HS-5 (cell line): ENCODE measurements around the gene BSG.
"Not testable (repeated sequence)": the region's sequence is repeated elsewhere in the genome, so short reads cannot be mapped to it uniquely, and the experiment has no call there.

Experiments used
- DNase-seq: peaks from one replicate; pipeline ENCODE4 v3.0.0-alpha.2; 2012; ENCODE audit warnings: low read depth

BSG gene

DNA sequence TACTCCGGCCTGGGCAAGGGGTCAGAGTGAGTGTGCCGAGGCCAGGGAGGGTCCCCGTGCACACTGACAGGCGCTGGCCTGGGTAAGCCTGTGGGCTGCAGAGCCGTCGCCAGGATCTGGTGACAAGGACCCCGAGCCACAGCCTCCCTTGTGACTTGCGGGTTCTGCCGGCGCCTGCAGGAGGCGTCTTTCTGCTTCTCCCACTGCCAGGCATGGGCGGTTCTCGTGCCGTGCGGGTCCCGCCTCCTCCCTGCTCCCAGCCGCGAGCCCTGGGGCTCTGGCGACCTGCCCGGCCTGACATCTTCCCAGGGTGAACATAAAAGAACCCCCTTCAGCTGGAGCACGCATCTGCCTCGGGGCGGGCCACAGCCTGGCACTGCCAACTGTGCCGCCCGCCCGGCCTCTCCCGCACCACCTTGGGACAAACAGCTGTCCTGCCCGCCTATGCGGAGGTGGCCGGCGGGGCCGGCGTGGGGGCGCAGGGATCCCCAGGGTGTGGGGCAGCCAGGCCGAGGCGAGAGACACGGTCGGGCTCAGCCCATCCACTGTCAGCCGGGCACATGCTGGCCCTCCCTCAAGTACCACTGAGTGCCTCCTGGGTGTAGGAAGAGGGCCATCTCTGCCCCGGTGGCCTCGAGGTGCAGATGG lies 15.8 kb downstream of the BSG start:
- no peak for DNase-seq

DNA sequence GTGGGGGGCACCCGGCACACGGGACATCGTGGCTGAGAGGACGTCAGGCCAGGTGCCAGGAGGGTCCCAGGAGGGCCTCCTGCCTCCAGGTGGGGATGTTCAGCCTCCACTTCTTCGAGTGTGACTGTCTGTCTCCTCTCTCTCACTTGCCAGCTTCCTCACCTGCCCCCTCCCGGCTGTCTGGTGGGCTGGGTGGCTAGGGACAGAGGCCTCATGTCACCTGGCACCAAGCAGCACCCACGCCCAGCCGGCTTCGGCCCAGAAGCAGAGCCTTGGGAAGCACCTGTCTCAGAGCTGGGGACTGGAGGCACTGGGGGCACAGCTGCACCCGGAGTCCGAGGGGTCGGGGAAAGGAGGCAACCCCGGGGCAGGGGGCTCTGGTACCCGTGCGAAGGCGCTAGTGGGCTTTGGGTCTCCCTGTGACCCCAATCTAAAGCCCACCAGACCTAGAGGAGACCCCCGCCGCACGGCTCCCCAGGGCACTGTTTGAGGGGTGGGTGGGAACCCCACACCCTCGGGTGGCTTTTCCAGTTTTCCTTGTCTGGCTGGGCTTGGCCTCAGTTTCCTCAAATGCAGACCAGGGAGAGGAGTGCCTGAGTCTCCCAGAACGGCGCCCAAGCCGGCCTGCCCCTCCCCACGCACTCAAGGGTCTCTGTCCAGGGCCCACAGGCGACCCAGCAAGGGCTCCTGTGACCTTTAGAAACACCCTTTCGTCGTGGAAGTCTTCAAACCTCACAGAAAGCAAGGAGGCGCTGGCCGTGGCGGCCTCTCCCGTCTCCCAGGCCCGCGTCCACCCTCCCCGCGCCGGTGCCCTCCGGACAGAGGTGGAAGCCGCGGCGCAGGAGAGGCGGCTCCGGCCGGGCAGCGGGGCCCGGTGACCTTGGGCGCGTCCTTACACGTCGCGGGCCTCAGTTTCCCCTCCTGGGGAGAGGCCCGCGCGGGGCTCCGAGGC lies 16.6 kb downstream of the BSG start:
- DNase-seq: no peak

DNA sequence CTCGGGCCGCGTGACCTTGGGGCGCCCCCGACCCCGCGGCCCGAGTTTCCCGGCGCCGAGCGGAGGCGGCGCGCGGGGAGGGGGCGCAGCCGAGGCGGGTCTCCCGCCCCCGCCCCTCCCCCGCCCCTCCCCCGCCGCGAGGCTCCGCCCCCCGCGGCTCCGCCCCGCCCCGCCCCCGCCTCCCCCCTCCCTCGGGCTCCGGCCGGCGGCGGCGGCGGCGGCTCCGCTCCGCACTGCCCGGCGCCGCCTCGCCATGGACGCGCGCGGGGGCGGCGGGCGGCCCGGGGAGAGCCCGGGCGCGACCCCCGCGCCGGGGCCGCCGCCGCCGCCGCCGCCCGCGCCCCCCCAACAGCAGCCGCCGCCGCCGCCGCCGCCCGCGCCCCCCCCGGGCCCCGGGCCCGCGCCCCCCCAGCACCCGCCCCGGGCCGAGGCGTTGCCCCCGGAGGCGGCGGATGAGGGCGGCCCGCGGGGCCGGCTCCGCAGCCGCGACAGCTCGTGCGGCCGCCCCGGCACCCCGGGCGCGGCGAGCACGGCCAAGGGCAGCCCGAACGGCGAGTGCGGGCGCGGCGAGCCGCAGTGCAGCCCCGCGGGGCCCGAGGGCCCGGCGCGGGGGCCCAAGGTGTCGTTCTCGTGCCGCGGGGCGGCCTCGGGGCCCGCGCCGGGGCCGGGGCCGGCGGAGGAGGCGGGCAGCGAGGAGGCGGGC lies 17.4 kb downstream of the BSG start, which contains the start of gene HCN2:
Gene HCN2 (plus strand): TSS at position 189 of the 703 bp plus-strand sequence. CDS start 65 bp downstream, at position 254.
- no peak for DNase-seq

DNA sequence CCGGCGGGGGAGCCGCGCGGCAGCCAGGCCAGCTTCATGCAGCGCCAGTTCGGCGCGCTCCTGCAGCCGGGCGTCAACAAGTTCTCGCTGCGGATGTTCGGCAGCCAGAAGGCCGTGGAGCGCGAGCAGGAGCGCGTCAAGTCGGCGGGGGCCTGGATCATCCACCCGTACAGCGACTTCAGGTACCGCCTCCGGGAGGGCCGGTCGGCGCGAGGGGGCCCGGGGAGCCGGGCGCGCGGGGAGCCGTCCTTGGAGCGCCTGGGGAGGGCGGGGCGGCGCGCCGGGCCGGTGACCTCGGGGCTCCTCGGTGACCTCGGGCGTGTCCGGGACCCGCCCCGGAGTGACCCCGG lies 18.0 kb downstream of the BSG start:
- no peak for DNase-seq

DNA sequence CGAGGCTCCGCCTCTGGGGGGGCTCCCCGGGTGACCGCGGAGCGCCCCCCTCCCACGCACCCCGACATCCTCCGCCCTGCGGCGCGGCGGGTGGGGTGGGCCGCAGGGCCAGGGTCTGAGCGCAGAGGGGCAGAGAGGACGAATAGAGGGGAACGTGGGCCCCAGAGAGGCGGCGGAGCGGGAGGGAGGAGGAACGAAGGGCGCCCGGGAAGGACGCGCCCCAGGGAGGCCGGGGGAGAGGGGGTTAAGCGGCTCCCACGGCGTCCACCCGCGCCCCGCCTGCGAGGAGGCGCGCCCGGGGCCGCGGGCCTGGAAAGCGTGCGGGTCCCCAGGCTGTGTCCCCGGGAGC lies 18.3 kb downstream of the BSG start:
- DNase-seq: no peak

DNA sequence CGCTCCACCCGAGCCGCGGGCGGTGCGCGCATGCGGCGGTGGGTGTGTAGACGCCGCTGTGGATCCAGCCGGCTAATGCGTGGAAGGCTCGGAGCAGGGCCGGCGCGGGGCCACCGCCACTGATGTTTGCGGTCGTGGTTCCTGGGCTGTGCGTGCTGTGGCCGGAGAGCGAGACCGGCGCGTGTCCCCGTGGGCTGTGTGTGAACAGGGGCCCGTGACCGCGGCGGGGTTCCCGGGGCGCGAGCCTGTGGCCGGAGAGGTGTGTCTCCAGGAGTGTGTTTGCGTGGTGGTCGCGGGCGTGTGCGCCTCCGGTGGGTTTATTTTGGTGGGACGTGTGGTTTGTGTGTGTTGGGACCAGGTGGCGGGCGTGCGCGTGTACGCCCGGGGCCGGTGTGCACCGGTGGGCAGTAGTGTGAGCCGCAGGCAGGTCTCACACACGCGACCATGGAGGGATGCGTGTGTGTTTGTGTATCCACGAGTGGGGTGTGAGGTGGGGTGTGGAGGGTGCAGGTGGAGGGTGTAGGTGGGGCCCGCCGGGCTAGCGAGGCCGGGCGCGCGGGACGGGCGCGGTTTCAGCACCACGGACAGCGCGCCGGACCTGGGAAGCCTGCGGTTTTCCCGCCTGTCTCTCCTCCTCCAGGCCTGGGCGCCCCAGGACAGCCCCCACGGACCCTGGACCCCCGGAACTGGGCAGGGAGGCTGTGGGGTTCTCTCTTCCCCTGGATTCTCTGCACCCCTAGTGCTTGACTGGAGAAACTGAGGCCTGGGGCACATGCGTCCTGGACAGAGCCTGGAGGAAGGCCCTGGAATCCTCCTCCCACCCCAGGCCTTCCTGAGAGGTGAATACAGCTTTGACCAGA lies 18.9 kb downstream of the BSG start:
- DNase-seq: no peak

DNA sequence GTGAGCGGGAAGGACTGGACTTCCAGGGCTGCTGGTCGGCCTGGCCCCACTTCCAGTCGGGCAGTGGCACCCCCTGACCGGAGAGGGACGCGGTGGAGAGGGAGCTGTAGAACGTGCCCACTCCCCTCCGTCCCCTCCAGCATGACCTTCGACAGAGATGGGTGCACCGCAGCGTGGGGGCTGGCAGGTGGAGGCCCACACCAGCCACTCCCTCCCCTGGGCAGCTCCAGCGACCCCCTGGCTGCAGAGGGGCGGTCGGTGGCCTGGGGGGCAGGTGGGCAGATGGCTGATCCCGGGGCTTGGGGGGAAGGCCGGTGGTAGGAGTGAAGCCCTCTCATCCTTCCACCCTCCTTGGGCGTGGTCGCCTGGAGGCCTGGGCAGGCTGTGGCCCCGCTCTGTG lies 19.7 kb downstream of the BSG start:
- no peak for DNase-seq

DNA sequence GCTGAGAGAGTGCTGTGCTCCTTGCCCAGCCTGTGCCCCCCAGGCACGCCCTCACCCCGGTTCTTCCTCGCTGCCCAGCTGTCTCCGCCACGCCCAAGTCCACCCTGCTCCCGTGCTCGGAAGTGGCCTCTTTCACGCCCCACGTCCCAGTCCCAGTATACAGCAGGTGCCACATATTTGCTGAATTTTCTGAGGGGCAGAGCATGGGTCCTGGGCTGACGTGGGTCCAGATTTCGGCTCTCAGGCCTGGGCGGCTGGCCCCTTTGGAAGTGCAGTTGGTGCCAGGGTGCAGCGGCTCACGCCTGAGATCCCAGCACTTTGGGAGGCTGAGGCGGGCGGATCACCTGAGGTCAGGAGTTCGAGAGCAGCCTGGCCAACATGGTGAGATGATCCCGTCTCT lies 20.7 kb downstream of the BSG start:
- no peak for DNase-seq

DNA sequence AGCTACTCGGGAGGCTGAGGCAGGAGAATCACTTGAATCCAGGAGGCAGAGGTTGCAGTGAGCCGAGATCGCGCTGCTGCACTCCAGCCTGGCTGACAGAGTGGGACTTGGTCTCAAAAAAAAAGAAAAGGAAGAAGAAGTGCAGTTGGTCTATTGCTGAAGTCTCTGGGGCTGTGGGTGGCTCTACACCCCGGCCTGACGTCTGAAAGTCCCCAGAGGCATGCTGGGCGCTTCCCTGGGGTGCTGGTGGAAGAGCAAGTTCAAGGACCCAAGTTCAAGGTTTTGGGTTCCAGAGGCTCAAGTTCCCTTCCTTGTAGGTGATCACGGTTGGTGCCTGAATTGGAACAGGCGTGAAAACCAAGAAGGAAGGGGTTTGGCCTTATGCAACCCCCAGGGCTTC lies 21.1 kb downstream of the BSG start:
- DNase-seq: no peak

DNA sequence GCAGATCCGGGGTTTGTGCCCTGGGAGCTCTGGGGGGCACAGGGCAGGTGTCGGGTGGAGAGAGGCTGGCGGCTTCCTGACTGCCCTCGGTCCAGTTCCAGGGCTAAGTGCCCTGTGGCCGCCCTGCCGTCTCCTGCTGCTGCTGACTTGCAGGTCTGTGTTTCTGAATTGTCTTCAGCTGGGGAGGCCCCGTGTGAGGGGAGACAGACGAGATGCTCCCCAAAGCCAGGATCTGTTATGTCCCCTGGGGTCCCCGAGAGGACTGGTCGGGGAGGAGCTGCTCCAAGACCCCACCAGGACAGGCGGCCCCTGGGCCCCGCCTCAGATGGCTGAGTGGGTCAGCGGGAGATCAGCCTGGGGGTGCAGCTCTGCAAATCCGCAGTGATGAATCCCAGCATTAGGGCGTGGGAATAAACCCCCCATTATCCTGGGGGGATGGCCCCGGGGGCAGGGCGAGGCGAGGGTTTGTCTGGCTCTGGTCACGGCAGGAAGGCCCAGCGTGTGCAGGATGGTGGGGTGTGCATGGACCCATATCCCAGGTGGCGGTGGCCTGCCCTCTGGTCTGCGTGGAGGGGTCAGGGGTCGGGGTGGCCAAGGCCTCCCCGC lies 22.0 kb downstream of the BSG start:
- DNase-seq: no peak

DNA sequence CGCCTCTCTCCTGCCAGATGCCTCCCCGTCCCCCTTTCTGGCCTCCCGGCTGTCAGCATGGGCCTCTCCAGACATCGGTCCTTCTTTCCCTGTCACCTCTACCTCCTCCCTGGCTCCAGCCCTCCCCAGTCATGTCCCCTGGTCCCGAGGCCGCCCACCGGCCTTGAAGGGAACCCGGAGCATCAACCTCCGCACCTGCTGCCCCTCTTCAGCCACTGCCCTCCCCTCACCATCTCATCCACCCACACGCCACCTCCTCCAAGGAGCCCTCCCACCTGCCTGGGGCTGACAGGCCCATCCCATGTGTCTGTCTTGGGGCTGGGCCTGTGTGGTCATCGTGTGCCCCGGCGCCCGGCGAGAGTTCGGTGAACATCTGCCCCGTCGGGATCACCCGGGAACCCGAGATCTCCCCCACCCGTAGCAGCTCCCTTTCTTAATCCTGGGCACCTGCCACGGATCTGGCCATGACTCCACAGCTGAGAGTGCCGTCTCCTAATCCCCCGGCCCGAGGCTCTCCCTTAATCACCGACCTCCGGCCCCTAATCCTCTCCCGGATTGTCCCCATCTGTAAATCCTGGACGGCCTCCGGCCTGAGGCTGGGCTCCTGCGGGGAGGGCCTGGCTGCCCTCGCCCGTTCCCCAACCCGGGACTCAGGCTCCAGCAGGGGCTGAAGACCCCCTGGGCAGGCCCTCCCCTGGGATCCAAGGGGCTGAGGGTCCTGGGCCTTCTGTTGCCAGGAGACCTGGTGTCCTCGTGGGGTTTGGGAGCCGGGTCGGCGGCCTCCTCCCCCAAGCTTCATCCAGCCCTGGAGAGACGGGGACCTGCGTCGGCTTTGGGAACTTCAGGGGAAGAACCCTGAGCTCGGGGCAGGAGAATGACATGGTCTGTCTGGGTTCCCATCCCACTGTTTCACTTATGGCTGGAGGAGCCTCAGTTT lies 23.2 kb downstream of the BSG start:
- no peak for DNase-seq

DNA sequence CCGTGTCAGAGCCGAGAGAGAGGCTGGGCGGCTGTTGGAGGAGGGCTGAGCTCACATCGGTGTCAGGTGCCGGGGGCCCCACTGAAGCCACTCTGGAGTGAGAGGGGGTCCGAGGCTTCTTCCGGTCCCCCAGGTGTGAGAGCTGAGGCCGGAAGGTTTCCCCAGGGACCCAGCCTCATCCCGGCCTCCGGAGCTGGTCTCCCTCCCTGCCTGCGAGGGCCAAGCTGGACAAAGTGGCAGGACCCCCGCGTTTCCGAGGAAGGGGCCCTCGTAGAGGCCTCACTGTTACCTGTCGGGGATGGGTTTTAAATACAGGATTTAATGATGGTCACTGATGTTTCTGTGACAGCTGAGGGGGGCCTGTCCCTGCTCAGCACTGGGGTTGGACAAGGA lies 23.9 kb downstream of the BSG start:
- DNase-seq: no peak

DNA sequence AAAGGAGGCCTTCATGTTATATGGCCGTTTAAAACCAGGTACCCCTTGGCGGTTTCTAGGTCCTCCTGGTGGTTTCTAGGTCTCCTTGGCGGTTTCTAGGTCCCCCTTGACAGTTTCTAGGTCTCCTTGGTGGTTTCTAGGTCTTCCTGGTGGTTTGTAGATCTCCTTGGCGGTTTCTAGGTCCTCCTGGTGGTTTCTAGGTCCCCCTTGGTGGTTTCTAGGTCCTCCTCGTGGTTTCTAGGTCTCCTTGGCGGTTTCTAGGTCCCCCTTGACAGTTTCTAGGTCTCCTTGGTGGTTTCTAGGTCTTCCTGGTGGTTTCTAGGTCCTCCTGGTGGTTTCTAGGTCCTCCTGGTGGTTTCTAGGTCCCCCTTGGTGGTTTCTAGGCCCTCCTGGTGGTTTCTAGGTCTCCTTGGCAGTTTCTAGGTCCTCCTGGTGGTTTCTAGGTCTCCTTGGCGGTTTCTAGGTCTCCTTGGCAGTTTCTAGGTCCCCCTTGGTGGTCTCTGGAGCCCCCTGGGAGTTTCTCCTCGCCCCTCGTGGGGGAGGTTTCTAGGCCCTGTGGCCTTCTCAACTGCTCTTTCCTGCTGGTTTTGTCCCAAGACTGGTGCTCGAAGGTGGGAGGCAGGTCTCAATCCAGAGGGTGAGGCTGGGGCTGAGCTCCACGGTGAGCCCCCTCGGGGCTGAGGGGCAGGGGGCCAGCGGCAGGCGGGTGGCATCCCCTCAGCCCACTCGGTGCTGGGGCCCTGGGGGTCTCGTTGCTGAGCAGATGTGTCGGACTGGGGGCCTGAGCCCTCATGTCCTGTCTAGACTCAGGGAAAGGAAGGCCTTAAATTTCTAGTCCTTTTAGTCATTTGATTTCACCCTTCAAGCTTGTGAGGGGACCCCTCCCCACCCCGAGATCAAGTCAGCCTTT lies 25.3 kb downstream of the BSG start:
- no peak for DNase-seq

DNA sequence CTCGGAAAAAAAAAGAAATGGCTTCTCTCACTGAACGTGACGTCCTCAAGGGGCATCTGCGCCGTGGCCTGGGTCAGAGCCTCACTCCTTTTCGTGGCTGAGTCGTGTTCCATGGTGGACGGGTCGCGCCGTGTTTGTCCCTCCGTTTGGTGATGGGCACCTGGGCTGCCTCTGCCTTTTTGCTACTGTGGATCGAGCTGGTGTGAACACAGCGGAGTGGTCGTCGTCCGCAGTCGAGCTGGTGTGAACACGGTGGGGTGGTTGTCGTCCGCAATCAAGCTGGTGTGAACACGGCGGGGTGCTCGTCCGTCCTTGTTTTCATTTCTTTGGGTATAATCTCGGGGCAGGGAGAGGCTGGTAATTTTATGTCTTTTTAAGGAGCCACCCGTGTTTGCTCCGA lies 28.9 kb downstream of the BSG start:
- no peak for DNase-seq

DNA sequence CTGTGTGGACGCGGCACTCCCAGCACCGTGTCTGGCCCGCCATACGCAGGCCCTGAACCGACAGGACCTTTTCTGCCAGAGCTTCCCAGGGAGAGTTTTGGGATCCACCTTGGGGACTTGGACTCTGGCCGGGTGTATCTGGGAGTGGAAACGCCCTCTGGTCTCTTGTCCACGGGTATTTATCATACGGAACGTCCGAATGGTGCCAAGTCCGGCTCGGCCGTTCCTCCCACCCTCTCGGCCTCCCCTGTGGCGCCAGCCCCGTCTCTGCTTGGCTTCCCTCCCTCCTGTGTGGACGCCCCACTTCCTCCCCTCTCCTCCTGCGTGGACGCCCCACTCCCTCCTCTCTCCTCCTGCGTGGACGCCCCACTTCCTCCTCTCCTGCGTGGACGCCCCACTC lies 29.4 kb downstream of the BSG start:
- DNase-seq: no peak

DNA sequence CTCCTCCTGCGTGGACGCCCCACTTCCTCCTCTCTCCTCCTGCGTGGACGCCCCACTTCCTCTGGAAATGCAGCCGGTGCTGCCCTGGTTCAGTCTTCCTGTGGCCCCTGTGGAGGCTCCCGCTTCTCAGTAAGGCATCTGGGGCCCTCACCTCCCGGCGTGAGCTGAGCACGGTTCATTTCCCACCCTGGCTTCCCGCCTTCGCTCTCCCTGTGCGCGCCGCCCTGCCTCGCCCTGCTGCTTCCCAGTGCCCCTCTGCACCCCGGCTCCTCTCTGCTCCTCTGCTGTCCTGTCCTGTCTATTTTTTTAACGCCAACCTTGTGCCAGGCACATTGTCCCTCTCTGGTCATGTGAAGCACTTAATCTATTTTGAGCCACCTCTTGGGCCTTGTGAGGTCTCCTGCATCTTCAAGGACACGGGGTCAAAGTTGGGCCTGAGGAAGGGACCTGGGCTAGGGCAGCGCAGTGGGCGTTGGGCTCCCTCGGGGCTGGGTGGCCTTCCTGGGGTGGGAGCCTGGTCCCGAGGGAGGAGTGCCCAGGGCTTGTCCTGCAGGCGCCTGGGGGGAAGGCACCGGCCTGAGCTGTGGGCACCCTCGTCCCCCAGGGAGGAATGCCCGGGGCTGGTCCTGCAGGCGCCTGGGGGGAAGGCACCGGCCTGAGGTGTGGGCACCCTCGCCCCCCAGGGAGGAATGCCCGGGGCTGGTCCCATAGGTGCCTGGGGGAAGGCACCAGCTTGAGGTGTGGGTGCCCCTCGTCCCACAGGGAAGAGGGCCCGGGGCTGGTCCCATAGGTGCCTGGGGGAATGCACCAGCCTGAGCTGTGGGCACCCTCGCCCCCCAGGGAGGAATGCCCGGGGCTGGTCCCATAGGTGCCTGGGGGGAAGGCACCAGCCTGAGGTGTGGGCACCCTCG lies 30.2 kb downstream of the BSG start:
- DNase-seq: no peak

DNA sequence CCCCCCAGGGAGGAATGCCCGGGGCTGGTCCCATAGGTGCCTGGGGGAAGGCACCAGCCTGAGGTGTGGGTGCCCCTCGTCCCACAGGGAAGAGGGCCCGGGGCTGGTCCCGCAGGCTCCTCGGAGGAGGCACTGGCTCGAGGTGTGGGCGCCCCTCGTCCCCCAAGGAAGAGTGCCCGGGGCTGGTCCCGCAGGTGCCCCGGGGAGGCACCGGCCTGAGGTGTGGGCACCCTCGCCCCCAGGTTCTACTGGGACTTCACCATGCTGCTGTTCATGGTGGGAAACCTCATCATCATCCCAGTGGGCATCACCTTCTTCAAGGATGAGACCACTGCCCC lies 30.9 kb downstream of the BSG start:
- DNase-seq: not testable (repeated sequence)

DNA sequence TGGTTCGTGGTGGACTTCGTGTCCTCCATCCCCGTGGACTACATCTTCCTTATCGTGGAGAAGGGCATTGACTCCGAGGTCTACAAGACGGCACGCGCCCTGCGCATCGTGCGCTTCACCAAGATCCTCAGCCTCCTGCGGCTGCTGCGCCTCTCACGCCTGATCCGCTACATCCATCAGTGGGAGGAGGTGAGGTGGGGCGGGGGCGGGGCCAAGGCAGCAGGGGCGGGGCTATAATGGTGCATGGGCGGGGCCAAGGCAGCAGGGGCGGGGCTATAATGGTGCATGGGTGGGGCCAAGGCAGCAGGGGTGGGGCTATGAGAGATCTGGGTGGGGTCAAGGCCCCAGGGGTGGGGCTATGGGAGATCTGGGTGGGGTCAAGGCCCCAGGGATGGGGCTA lies 31.4 kb downstream of the BSG start:
- not testable (repeated sequence) for DNase-seq
